HG02943 (cell line): Measurements from ENCODE around the gene ENOX1.

Source experiments
- ATAC-seq: cut with Tn5 transposase; IDR thresholded peaks from one replicate; pipeline ENCODE4 v1.9.1; 2021; ENCODE audit warnings: mild to moderate bottlenecking, low read depth, moderate library complexity; ENCODE audit not compliant: unreplicated experiment

The ENOX1 gene

GRCh38 chr13:43676320-43676719, 110.5 kb downstream of the ENOX1 start:
- ATAC-seq = peak; percentile 86

GRCh38 chr13:43675577-43675976, 111.2 kb downstream of the ENOX1 start:
- ATAC-seq = no peak

- ATAC-seq = no peak
Observed at GRCh38 chr13:43669964-43670363, 116.8 kb downstream of the ENOX1 start.

- ATAC-seq = no peak
Observed at GRCh38 chr13:43669101-43669500, 117.7 kb downstream of the ENOX1 start.

GRCh38 chr13:43666403-43666802, 120.4 kb downstream of the ENOX1 start:
- ATAC-seq = no peak

- no peak for ATAC-seq
Observed at GRCh38 chr13:43665388-43665787, 121.4 kb downstream of the ENOX1 start.

GRCh38 chr13:43664700-43665191, 122.0 kb downstream of the ENOX1 start:
- ATAC-seq = no peak

GRCh38 chr13:43663474-43664090, 123.2 kb downstream of the ENOX1 start:
- no peak for ATAC-seq

- ATAC-seq = no peak
Observed at GRCh38 chr13:43662976-43663375, 123.8 kb downstream of the ENOX1 start.

- no peak for ATAC-seq
Observed at GRCh38 chr13:43661161-43661830, 125.5 kb downstream of the ENOX1 start.

- no peak for ATAC-seq
Observed at GRCh38 chr13:43657485-43657884, 129.3 kb downstream of the ENOX1 start.

GRCh38 chr13:43653980-43654379, 132.8 kb downstream of the ENOX1 start:
- no peak for ATAC-seq

GRCh38 chr13:43653395-43653794, 133.4 kb downstream of the ENOX1 start:
- no peak for ATAC-seq

GRCh38 chr13:43652760-43653159, 134.0 kb downstream of the ENOX1 start:
- no peak for ATAC-seq

- ATAC-seq = no peak
Observed at GRCh38 chr13:43650882-43651281, 135.9 kb downstream of the ENOX1 start.

GRCh38 chr13:43648733-43649132, 138.0 kb downstream of the ENOX1 start:
- ATAC-seq = no peak

GRCh38 chr13:43647471-43647870, 139.3 kb downstream of the ENOX1 start:
- ATAC-seq = no peak

- no peak for ATAC-seq
Observed at GRCh38 chr13:43640476-43640875, 146.3 kb downstream of the ENOX1 start.

GRCh38 chr13:43631106-43631505, 155.7 kb downstream of the ENOX1 start:
- no peak for ATAC-seq

- ATAC-seq = no peak
Observed at GRCh38 chr13:43629691-43630480, 156.9 kb downstream of the ENOX1 start.

- ATAC-seq = no peak
Observed at GRCh38 chr13:43626994-43627393, 159.8 kb downstream of the ENOX1 start.
